Lung (tissue), 12 donors: Measurements from ENCODE around the gene SLN. TPM values are rescaled to one million over a fixed set of nuclear protein-coding genes. Genes with fewer than 3 reads are reported as not detected.

Experiments used
- ATAC-seq: fragments of 200-7000 bp; cut with Tn5 transposase; one replicate; pipeline ENCODE4 v1.9.1; 2020; ENCODE audit warnings: moderate number of reproducible peaks; ENCODE audit not compliant: insufficient read depth, low FRiP score
- DNase-seq, 3 donors: peaks; one replicate each; pipeline ENCODE4 v3.0.0-alpha.2; 2013 to 2017
- H3K27ac ChIP-seq, 2 donors: one replicate each; pipeline ENCODE4 v1.5.1; 2013; ENCODE audit warnings: mild to moderate bottlenecking in 2 of 2, moderate library complexity in 2 of 2, control low read depth in 1 of 2, inconsistent platforms in 1 of 2, low read depth in 1 of 2, low read length in 1 of 2
- H3K27me3 ChIP-seq, 3 donors: one replicate each; pipeline ENCODE4 v1.5.1; 2013; ENCODE audit warnings: low read length in 2 of 3; ENCODE audit not compliant: control insufficient read depth in 3 of 3, insufficient read depth in 3 of 3
- H3K36me3 ChIP-seq, 4 donors: one replicate each; pipeline ENCODE4 v1.5.1; 2013; ENCODE audit warnings: low read length in 4 of 4, mild to moderate bottlenecking in 1 of 4, moderate library complexity in 1 of 4; ENCODE audit not compliant: control insufficient read depth in 4 of 4, insufficient read depth in 4 of 4
- H3K4me1 ChIP-seq, 5 donors: one replicate each; pipeline ENCODE4 v1.5.1; 2013; ENCODE audit warnings: low read length in 5 of 5, mild to moderate bottlenecking in 2 of 5, moderate library complexity in 1 of 5; ENCODE audit not compliant: control insufficient read depth in 5 of 5, insufficient read depth in 5 of 5
- H3K4me3 ChIP-seq: one replicate; pipeline ENCODE4 v1.5.1; 2013; ENCODE audit warnings: mild to moderate bottlenecking, control low read depth, moderate library complexity
- H3K9ac ChIP-seq, 2 donors: one replicate each; pipeline ENCODE4 v1.5.1; 2013; ENCODE audit warnings: low read length in 2 of 2, control low read depth in 1 of 2; ENCODE audit not compliant: insufficient read depth in 1 of 2
- H3K9me3 ChIP-seq, 4 donors: one replicate each; pipeline ENCODE4 v1.5.1; 2013; ENCODE audit warnings: low read length in 3 of 4, mild to moderate bottlenecking in 1 of 4, moderate library complexity in 1 of 4; ENCODE audit not compliant: control insufficient read depth in 4 of 4, insufficient read depth in 3 of 4
- CTCF ChIP-seq: IDR thresholded peaks from 2 replicates; pipeline ENCODE4 v1.5.1; 2012; ENCODE audit warnings: mild to moderate bottlenecking; ENCODE audit errors: control extremely low read depth, extremely low read depth
- WGBS, 2 donors: extraction: QIAGEN DNeasy Blood & Tissue Kit; methylation state at CpG; one replicate each; pipeline ENCODE4 v1.1.7; 2013; 5-methylcytosine and 5-hydroxymethylcytosine counted together
- polyA plus RNA-seq, 2 donors: library from polyadenylated mRNA; stranded (reverse); fragments of 200-250 nt; gene quantifications; one replicate each; pipeline ENCODE4 v1.2.1, GENCODE V29; 2013
- total RNA-seq, 2 donors: library from RNA; depleted of rRNA in 1 of 2; stranded (reverse); fragments of >200 nt in 1 of 2; gene quantifications; one replicate each; pipeline ENCODE4 v1.2.1, GENCODE V29; 2014 to 2021
- donor health status: control.
- donor health status: control.
- donor health status: Bipolar disorder and iron deficiency.
- donor health status: healthy.
- donor health status: DM: yes; HTN: yes; CAD: no.

SLN gene
- total and polyA plus RNA-seq, 4 donors = 0.49 to 0.77 TPM; not detected in 2

DNA sequence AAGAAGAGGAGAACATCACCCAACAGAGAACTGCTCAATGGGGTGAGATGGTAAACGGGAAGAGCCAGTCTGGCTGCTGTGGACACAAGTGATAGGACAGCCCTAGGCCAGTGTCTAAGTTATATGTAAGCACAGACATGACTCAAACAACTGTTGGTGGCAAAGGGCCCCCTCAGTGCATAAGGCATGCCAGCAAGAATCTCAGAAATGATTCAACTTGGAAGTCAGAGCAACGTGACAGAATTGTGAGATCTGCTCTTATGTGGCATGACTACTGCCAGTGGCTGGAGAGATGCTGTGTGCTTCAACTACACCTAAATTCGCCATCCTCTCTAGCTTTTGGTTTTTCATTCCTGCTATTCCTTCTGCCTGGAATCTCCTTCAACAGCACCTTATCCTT, 7.4 kb downstream of the SLN start:
- 84 to 86% methylated on average over 3 of the region's 3 CpGs for WGBS, 2 donors
- Histone ChIP-seq H3K27ac (no peak overlapping the region), H3K4me3 (no peak overlapping the region), H3K4me1 (peaks cover 0 to 1% (median 0%) of the 10 kb centered on the region in 5 donors), H3K9me3 (no peaks in the 10 kb centered on the region), H3K36me3 (no peaks in the 10 kb centered on the region), H3K27me3 (no peaks in the 10 kb centered on the region), H3K9ac (no peak overlapping the region)
- ATAC-seq (no peak), DNase-seq (no peak)
- no peak for TF ChIP-seq CTCF

DNA sequence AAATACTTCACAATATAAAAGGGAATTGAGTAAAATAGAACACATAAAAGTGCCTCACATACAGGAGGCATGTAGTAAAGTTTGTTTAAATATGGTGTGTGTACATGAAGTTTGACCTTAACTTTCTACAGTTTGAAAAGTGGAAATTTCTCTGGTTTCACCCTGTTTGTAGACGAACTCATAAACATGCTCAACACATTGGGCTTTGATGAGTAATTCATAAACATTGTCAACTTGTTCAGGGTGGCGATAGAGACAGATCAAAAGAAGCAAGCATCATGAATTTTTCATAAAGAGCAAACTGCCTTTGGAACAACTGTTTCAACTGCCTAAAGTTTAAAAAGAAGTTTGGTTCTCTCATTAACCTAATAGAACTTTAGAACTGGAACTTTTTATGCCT, 9.1 kb downstream of the SLN start:
- H3K4me3 ChIP-seq = no peak overlapping the region
- no peak overlapping the region for H3K27ac ChIP-seq
- ATAC-seq (no peak), DNase-seq (no peak)
- no peaks in the 10 kb centered on the region for H3K9me3 ChIP-seq
- no peaks in the 10 kb centered on the region for H3K36me3 ChIP-seq
- H3K27me3 ChIP-seq = no peaks in the 10 kb centered on the region
- H3K9ac ChIP-seq = no peak overlapping the region
- H3K4me1 ChIP-seq = peaks cover 0 to 1% (median 0%) of the 10 kb centered on the region in 5 donors
- TF ChIP-seq CTCF = no peak
- 73 to 79% methylated on average over 2 of the region's 2 CpGs for WGBS, 2 donors

- DNase-seq (no peak), ATAC-seq (no peak)
- H3K9ac ChIP-seq = no peak overlapping the region
- H3K4me1 ChIP-seq = no peaks in the 10 kb centered on the region
- no peaks in the 10 kb centered on the region for H3K9me3 ChIP-seq
- no peak overlapping the region for H3K27ac ChIP-seq
- no peaks in the 10 kb centered on the region for H3K36me3 ChIP-seq
- H3K4me3 ChIP-seq = no peak overlapping the region
- WGBS, 2 donors = 82 to 85% methylated on average over 7 of the region's 7 CpGs
- TF ChIP-seq CTCF = no peak
- no peaks in the 10 kb centered on the region for H3K27me3 ChIP-seq
Measured at GRCh38 chr11:107702109-107702660, 9.7 kb downstream of the SLN start.
